ENCODE data around the gene ACP3.
"Not testable (repeated sequence)": the region's sequence is repeated elsewhere in the genome, so short reads cannot be mapped to it uniquely, and the experiment has no call there.

The ACP3 gene, protein sequence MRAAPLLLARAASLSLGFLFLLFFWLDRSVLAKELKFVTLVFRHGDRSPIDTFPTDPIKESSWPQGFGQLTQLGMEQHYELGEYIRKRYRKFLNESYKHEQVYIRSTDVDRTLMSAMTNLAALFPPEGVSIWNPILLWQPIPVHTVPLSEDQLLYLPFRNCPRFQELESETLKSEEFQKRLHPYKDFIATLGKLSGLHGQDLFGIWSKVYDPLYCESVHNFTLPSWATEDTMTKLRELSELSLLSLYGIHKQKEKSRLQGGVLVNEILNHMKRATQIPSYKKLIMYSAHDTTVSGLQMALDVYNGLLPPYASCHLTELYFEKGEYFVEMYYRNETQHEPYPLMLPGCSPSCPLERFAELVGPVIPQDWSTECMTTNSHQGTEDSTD

DNA sequence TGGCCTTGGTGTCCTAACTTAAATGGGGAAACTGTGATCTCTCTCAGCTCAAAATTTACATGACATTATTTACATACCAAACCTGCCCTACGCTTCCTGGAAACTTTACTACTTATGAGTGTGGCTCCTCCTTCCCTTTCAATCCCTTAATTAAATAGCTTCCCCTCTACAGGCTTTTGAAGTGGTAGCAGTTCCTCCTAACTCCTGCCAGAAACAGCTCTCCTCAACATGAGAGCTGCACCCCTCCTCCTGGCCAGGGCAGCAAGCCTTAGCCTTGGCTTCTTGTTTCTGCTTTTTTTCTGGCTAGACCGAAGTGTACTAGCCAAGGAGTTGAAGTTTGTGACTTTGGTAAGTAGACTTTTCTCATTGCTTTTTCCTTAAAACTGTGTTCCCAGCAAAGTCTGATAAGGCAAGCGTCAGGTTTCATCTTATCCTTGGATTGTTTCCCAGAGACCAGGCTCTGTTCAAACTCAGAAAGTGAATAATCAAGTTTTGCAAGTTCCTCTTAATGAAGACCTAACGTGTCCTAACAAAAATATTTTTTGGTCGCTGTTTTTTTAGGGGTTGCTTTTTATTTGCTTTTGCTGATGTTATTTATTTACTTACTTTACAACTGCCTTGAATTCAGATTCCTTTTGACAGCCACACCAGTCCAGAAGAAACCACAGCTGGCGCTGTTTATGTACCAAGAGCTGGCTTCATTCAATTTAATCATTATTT is at the start of gene ACP3:
Gene ACP3, plus strand, starts transcription at position 179 of the 720 bp plus-strand sequence. Its CDS starts 50 bp downstream, at position 229.
- intact Hi-C loops (cut with DNase I) = no loop called here

GRCh38 chr3:132268956-132269355 is 48.3 kb upstream of the ACP3 start:
- no peak for DNase-seq
- intact Hi-C loops (cut with DNase I) = no loop called here

More for the DNA sequence above, at the start of gene ACP3:
- no peak for DNase-seq

- intact Hi-C loops (cut with DNase I) = no loop called here
- DNase-seq = no peak
These were observed 44.2 kb upstream of the ACP3 start for GRCh38 chr3:132273036-132273435.

GRCh38 chr3:132276228-132276906 is 40.8 kb upstream of the ACP3 start:
- DNase-seq = no peak
- intact Hi-C loops (cut with DNase I) = no loop called here

DNA sequence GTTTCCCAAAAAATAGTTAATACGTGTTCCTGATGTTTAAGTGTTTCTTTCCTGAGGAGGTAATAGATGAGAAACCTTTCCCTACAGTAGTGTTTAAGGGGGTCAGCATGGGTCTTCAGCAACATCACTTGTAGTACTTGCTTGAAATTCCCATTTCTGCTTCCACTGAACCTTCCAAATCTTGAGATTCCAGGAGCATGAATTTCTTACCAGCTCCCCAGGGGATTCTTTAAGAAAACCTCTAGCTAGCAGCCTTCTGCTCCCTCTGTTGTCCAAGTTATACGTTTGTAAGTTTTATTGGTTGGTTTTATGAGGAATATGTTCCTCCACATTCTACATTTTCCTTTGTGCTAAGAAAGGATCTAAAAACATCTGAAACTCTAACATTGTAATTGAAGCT is 38.2 kb upstream of the ACP3 start:
- DNase-seq = no peak
- intact Hi-C loops (cut with DNase I) = no loop called here

GRCh38 chr3:132283440-132283839 is 33.8 kb upstream of the ACP3 start:
- intact Hi-C loops (cut with DNase I) = no loop called here
- DNase-seq = no peak

DNA sequence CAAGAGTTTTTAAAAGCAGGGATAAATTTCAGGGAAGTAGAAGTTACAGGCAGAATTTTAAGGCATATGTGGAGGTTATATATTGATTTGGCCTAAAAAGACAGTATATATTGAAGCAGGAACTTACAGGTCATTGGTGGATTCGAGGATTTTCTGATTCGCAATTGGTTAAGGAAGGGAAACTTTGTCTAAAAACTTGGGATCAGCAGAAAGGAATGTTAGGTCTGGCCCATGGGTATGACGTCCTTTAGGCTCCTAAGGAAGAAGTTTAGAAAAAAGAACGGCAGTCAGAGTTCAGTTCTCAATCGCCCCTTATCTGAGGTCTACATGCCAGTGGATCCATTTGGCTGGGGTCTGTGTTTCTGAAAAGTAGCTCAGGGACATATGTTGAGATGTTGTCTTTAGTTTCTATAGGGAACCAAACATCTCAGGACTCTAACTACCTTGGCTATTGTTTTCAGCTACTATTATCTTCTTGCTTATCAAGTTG is 33.2 kb upstream of the ACP3 start:
- intact Hi-C loops (cut with DNase I) = no loop called here
- no peak for DNase-seq

GRCh38 chr3:132284781-132285619 is 32.2 kb upstream of the ACP3 start:
- intact Hi-C loops (cut with DNase I) = no loop called here
- peak in 1 of 10 donors; percentile 66 for DNase-seq

DNA sequence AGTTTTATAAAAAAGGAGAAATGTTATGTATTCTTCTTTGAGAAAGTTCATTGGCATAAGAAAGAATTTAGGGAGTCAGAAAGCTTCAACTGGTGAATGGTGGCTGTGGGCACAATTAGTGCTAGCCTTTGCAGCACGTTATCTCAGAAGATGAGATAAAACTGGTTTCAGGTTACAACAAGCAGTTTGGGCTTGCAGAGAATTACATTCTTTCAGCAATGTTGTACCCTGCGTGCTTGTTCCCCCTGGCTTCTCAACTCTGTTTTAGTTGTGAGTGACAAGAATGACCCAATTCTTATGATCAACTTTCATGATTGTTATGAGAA is 31.6 kb upstream of the ACP3 start:
- DNase-seq = no peak
- intact Hi-C loops (cut with DNase I) = no loop called here

GRCh38 chr3:132286035-132286434 is 31.2 kb upstream of the ACP3 start:
- intact Hi-C loops (cut with DNase I) = no loop called here
- DNase-seq = no peak

DNA sequence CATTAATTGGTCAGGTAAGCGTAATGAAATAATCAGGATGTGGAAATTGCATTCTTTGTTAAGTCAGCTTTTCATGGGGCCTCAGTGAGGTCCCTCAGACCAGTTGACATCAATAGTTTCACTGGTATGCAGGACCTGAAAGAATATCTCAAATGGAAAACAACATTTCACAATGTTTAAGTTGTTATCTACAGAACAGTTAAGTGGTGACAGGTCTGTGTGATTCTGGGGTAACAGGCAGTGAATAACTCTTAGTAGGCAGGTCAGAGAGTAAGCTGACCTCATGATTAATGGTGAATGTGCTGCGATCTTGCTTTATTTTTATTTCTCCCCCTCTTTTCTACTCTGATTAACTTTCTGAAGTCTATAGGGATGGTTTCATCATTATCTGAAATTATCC is 28.9 kb upstream of the ACP3 start:
- intact Hi-C loops (cut with DNase I) = no loop called here
- no peak for DNase-seq

DNA sequence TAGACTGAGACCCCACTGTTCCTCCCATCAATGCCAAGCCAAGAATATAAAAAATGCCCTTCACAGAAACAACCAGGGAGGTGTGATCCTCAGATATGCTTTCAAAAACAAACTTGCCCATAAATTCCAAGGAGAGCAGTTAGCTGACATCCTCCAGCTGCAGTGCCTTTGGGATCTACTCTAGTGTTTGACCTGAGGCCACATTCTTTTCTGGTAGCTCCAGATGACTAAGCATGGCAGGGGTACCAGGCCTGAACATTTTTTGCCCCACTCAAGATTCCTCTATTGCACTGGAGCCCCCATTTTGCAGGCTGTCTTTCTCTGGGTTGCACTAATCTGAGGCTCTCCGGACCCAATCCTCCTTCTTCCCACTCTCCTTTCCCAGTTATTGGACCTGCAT is 27.9 kb upstream of the ACP3 start:
- intact Hi-C loops (cut with DNase I) = no loop called here
- no peak for DNase-seq

GRCh38 chr3:132290833-132291232 is 26.4 kb upstream of the ACP3 start:
- no peak for DNase-seq
- intact Hi-C loops (cut with DNase I) = no loop called here

DNA sequence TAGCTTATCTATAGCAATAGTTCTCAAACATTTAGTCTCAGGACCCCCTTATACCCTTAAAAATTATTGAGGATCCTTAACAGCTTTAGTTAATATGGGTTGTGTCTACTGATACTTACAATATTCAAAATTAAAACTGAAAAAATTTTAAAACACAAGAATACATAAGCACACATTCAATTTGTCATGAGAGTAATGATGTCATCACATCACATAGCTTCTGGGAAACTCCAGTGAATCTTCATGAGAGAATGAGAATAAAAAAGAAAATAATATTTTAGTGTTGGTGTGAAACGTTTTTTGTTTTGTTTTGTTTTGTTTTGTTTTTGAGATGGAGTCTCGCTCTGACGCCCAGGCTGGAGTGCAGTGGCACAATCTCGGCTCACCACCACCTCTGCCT is 25.2 kb upstream of the ACP3 start:
- intact Hi-C loops (cut with DNase I) = no loop called here
- no peak for DNase-seq

DNA sequence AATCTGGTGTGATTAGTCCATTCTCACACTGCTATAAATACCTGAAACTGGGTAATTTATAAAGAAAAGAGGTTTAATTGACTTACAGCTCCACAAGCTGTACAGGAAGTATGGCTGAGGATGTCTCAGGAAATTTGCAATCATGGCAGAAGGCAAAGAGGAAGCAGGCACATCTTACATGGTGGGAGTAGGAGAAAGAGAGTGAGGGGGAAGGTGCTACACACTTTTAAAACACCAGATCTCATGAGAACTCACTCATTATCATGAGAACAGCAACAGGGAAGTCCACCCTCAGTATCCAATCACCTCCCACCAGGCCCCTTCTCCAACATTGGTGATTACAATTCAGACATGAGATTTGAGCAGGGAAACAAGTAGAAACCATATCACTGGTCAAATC is 24.0 kb upstream of the ACP3 start:
- no peak for DNase-seq
- intact Hi-C loops (cut with DNase I) = no loop called here

GRCh38 chr3:132294906-132295305 is 22.3 kb upstream of the ACP3 start:
- DNase-seq = no peak
- intact Hi-C loops (cut with DNase I) = no loop called here

GRCh38 chr3:132303336-132304201 is 13.6 kb upstream of the ACP3 start:
- intact Hi-C loops (cut with DNase I); DNase-seq: not testable (repeated sequence)

- intact Hi-C loops (cut with DNase I); DNase-seq: not testable (repeated sequence)
These were observed 12.9 kb upstream of the ACP3 start for GRCh38 chr3:132304351-132304750.

- intact Hi-C loops (cut with DNase I); DNase-seq: not testable (repeated sequence)
These were observed 7.2 kb upstream of the ACP3 start for GRCh38 chr3:132310057-132310456.

DNA sequence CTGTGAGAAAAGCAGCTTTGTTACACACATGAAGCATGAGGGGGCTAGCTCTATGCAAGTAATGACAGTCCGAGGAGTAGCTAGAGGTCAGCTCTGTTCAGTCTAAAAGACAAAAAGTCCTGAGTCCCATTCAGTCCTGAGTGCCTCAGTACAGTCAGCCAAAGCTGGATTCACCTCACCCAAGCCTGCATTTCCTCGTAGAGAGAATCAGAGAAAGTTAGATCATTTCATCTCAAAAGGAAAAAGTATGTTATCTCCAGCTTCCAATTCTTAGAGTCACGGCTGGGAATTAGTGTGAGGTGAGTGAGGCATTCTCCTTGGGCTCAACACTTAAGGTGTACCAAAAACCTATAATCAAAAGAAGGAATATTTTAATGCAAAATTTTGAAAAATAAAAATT is 5.9 kb upstream of the ACP3 start:
- intact Hi-C loops (cut with DNase I) = no loop called here
- no peak for DNase-seq
